NT2/D1 (cell line): ENCODE results near the gene NME7.
A peak's percentile ranks its signal among the peaks of the same experiment; 100 is the strongest.
"Not testable (repeated sequence)": the region's sequence is repeated elsewhere in the genome, so short reads cannot be mapped to it uniquely, and the experiment has no call there.

Source experiments
- DNase-seq: peaks from one replicate; pipeline ENCODE4 v3.0.0-alpha.2; 2011; ENCODE audit warnings: low read depth, low spot score
- H3K27me3 ChIP-seq: 2 replicates; pipeline ENCODE4 v1.6.0; 2011; ENCODE audit warnings: mild to moderate bottlenecking; ENCODE audit not compliant: insufficient read length, insufficient read depth
- H3K36me3 ChIP-seq: 2 replicates; pipeline ENCODE4 v1.6.1; 2011; ENCODE audit warnings: mild to moderate bottlenecking, low read length, mixed read lengths; ENCODE audit not compliant: insufficient read depth, insufficient read length
- H3K4me1 ChIP-seq: 2 replicates; pipeline ENCODE4 v1.5.1; 2011; ENCODE audit not compliant: insufficient read depth, insufficient read length
- H3K4me3 ChIP-seq: 2 replicates; pipeline ENCODE4 v1.5.1; 2011; ENCODE audit warnings: low read depth; ENCODE audit not compliant: insufficient read length
- H3K9ac ChIP-seq: 2 replicates; pipeline ENCODE4 v1.6.0; 2011; ENCODE audit warnings: low read depth; ENCODE audit not compliant: insufficient read length
- H3K9me3 ChIP-seq: 2 replicates; pipeline ENCODE4 v1.5.1; 2011; ENCODE audit warnings: mild to moderate bottlenecking, low read length; ENCODE audit not compliant: insufficient read depth
- SUZ12 ChIP-seq: IDR thresholded peaks from 2 replicates; pipeline ENCODE4 v1.6.1; 2011; ENCODE audit not compliant: insufficient read length, insufficient read depth; ENCODE audit errors: extremely low read depth
- YY1 ChIP-seq: IDR thresholded peaks from 2 replicates; pipeline ENCODE4 v1.6.1; 2011; ENCODE audit not compliant: insufficient read length, insufficient read depth
- ZNF274 ChIP-seq: IDR thresholded peaks from 2 replicates; pipeline ENCODE4 v1.6.1; 2011; ENCODE audit warnings: mild to moderate bottlenecking, low read depth, low read length

Gene NME7

GRCh38 chr1:169300854-169301253 lies 66.7 kb downstream of the NME7 start:
- Histone ChIP-seq H3K9me3 (no peaks in the 10 kb centered on the region), H3K36me3 (no peaks in the 10 kb centered on the region), H3K9ac (no peak overlapping the region), H3K4me1 (no peaks in the 10 kb centered on the region), H3K4me3 (no peak overlapping the region), H3K27me3 (no peaks in the 10 kb centered on the region)
- TF ChIP-seq YY1 (no peak), ZNF274 (no peak)
- no peak for DNase-seq

DNA sequence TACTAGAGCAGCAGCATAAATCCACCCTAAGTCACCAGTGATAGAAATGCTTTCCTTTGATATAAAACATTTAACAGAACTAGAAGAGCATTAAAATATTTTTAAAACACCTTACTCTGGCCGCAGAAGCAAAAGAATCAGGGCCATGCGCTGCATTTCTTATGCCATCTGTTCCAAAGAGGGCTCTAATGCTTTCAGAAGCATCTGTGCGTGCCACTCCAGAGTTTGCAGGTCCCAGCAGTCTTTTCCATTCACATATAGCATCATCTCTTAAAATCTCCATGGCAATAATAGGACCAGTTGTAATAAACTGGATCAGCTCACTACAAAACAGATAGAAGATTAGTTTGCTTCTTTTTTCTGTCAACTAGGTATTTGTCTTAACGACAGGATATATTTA lies 69.2 kb downstream of the NME7 start:
- no peak for DNase-seq
- Histone ChIP-seq H3K27me3 (no peaks in the 10 kb centered on the region), H3K4me1 (no peaks in the 10 kb centered on the region), H3K4me3 (no peak overlapping the region), H3K9ac (no peak overlapping the region), H3K36me3 (no peaks in the 10 kb centered on the region), H3K9me3 (no peaks in the 10 kb centered on the region)
- no peak for TF ChIP-seq SUZ12
- no peak for TF ChIP-seq ZNF274
- TF ChIP-seq YY1, result no peak

DNA sequence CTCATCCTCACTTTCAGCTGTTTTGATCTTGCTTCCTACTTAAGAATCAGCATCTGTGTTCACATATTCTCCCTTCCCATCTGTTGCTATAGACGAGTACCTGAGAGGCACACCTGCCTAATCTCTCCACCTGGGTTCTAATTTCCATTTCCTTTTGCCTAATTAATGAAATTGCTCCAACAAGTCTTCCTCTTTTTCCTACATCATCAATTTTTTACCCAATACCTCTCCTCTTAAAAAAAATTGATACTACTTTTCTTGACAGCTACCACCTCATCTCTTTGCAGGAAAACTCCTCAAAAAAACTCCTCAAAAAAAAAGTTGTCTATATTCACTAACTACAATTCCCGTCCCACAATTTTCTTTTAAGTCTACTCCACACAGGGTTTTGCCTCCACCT lies 71.8 kb downstream of the NME7 start:
- no peak overlapping the region for H3K9ac ChIP-seq

DNA sequence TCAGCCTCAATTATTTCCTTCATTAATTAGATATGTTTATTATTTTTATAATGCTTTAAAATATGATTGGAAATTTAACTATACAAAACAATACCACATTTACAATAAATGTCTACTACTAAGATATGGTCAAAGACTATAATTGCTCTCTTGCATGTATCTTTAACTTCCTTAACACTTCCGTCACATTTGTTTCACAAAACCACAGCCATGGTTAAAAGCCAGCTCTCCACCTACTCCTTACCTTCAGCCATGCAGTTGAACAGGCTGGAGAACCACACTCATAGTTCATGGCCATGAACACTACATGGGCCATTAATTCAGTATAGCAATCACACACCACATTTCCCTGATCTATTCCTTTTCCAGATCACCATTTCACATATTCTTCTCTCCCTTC lies 72.2 kb downstream of the NME7 start:
- H3K9me3 ChIP-seq, result no peaks in the 10 kb centered on the region
- H3K27me3 ChIP-seq, result no peaks in the 10 kb centered on the region
- no peaks in the 10 kb centered on the region for H3K36me3 ChIP-seq
- H3K4me3 ChIP-seq, result no peak overlapping the region
- DNase-seq, result no peak
- H3K4me1 ChIP-seq, result no peaks in the 10 kb centered on the region
- TF ChIP-seq SUZ12, result no peak
- no peak for TF ChIP-seq YY1
- TF ChIP-seq ZNF274, result no peak
- no peak overlapping the region for H3K9ac ChIP-seq

More for the DNA sequence above, 71.8 kb downstream of the NME7 start:
- no peak for DNase-seq
- H3K9me3 ChIP-seq, result no peaks in the 10 kb centered on the region
- no peaks in the 10 kb centered on the region for H3K4me1 ChIP-seq
- no peaks in the 10 kb centered on the region for H3K36me3 ChIP-seq
- TF ChIP-seq YY1 (no peak), SUZ12 (no peak), ZNF274 (no peak)
- no peaks in the 10 kb centered on the region for H3K27me3 ChIP-seq
- H3K4me3 ChIP-seq, result no peak overlapping the region

DNA sequence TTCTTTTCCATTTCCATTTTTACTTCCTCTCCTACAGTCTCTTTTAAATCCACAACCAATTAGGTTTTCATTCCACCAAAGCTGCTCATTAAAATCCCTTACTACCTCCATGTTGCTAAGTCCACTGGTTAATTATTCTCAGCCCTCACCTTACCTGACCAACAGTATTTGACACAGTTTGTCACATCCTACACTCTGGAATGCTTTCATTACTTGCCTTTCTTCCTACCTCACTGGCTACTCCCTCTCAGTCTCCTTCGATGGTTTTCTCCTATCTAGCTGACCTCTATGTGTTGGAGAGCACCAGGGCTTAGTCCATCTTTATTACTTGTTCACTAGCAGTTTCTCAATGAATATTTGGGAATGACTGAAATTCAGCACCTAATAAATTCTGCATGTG lies 78.6 kb downstream of the NME7 start:
- Histone ChIP-seq H3K36me3 (no peaks in the 10 kb centered on the region), H3K4me1 (no peaks in the 10 kb centered on the region), H3K9me3 (no peaks in the 10 kb centered on the region), H3K4me3 (no peak overlapping the region), H3K27me3 (no peaks in the 10 kb centered on the region), H3K9ac (no peak overlapping the region)
- no peak for DNase-seq
- TF ChIP-seq SUZ12, result no peak
- TF ChIP-seq YY1, result no peak
- TF ChIP-seq ZNF274, result no peak

- no peaks in the 10 kb centered on the region for H3K36me3 ChIP-seq
- H3K4me1 ChIP-seq, result no peaks in the 10 kb centered on the region
- H3K4me3 ChIP-seq, result no peak overlapping the region
- H3K27me3 ChIP-seq, result no peaks in the 10 kb centered on the region
- DNase-seq, result peak; percentile 32
- H3K9ac ChIP-seq, result no peak overlapping the region
- no peaks in the 10 kb centered on the region for H3K9me3 ChIP-seq
- TF ChIP-seq YY1 (no peak), SUZ12 (no peak)
These were observed 79.6 kb downstream of the NME7 start for GRCh38 chr1:169288011-169288414.

GRCh38 chr1:169287280-169287679 lies 80.3 kb downstream of the NME7 start:
- Histone ChIP-seq H3K4me1 (no peaks in the 10 kb centered on the region), H3K9me3 (no peaks in the 10 kb centered on the region), H3K4me3 (no peak overlapping the region), H3K9ac (no peak overlapping the region), H3K36me3 (no peaks in the 10 kb centered on the region), H3K27me3 (no peaks in the 10 kb centered on the region)
- TF ChIP-seq SUZ12, result no peak
- TF ChIP-seq ZNF274, result no peak
- no peak for TF ChIP-seq YY1
- DNase-seq, result no peak

- not testable (repeated sequence) for DNase-seq, H3K4me1 ChIP-seq, H3K27me3 ChIP-seq
These were observed 86.0 kb downstream of the NME7 start for GRCh38 chr1:169281562-169281961.

More at GRCh38 chr1:169281562-169281961, 86.0 kb downstream of the NME7 start:
- H3K36me3 ChIP-seq, H3K9ac ChIP-seq, H3K4me3 ChIP-seq: not testable (repeated sequence)
- peaks cover 15% of the 10 kb centered on the region; the same call in 1 of the 2 replicates for H3K9me3 ChIP-seq
